ENCODE data around the gene TVP23C. TPM values are rescaled to one million over a fixed set of nuclear protein-coding genes. Genes with fewer than 3 reads are reported as not detected.
"Not testable (repeated sequence)": the region's sequence is repeated elsewhere in the genome, so short reads cannot be mapped to it uniquely, and the experiment has no call there.

Gene TVP23C
- total RNA-seq, 1 experiment from 2014 or later, result 16.9 TPM

DNA sequence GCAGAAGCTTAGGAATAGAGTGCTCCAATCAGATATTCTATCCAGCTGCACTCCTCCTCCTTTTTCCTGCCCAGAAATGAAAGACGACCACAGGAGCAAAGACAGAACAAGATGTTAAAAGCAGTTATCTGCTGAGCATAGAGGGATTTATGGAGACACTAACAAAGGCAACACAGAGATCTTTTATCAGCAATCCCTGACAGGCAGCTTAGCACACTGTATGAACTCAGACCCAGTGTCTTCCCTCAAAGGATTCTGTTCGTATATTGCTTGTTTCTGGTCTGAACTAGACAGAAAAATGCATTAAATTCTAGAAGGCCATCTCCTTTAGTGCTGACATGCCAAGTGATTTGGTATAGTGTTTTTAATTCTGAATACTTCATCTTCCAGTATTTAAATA, 16.7 kb downstream of the TVP23C start:
- not testable (repeated sequence) for H4K91ac ChIP-seq (ENCODE audit: insufficient read length, low read depth, low read length); H4K8ac ChIP-seq (replicated peaks; ENCODE audit: insufficient read length, low read depth, low read length); H2BK20ac ChIP-seq (ENCODE audit: low read depth, low read length, poor library complexity, severe bottlenecking); H2BK5ac ChIP-seq (ENCODE audit: insufficient read length, low read length); DNase-seq; H3K4ac ChIP-seq (ENCODE audit: low read depth, low read length); H4K5ac ChIP-seq (ENCODE audit: insufficient read length, low read depth, low read length); H3K4me1 ChIP-seq (ENCODE audit: insufficient read depth, low read length); H3K27ac ChIP-seq (ENCODE audit: insufficient read length, low read depth, low read length); H3K4me2 ChIP-seq (ENCODE audit: insufficient read depth, insufficient read length, low read length); H2AK5ac ChIP-seq (ENCODE audit: insufficient read length, low read length); H3K27me3 ChIP-seq (ENCODE audit: insufficient read depth, low read length); H3K56ac ChIP-seq (ENCODE audit: insufficient read length, low read depth, low read length); H3K9ac ChIP-seq (ENCODE audit: extremely low read depth, insufficient read length, low read length); H3K4me1 Mint-ChIP-seq; H2BK12ac ChIP-seq (ENCODE audit: insufficient read length, low read depth, low read length); H3K27me3 Mint-ChIP-seq (ENCODE audit: low read depth); H3T11ph ChIP-seq (ENCODE audit: low read length); H2AFZ ChIP-seq (ENCODE audit: low read length); H3K79me1 ChIP-seq (ENCODE audit: insufficient read depth, low read depth, low read length, poor library complexity, severe bottlenecking); H2BK15ac ChIP-seq (ENCODE audit: low read depth, low read length); H3K18ac ChIP-seq (ENCODE audit: insufficient read length, low read depth, low read length); H3K23ac ChIP-seq (ENCODE audit: insufficient read length, low read depth, low read length); H4K20me1 ChIP-seq (ENCODE audit: control insufficient read depth, insufficient read depth, insufficient read length); H3K23me2 ChIP-seq (ENCODE audit: insufficient read length, low read depth, low read length, poor library complexity, severe bottlenecking); H3K27ac Mint-ChIP-seq; H3K4me3 Mint-ChIP-seq; H3K14ac ChIP-seq (ENCODE audit: insufficient read depth, low read length); H2BK120ac ChIP-seq (ENCODE audit: low read depth, low read length, poor library complexity, severe bottlenecking); H3K9me3 ChIP-seq (ENCODE audit: control insufficient read depth, low read depth, low read length); H3K9me3 Mint-ChIP-seq; H3K79me2 ChIP-seq (ENCODE audit: insufficient read depth, low read length)
- no CpG with 5 or more reads among the region's 2 CpGs for WGBS (ENCODE audit: extremely low coverage, insufficient read length, low lambda C conversion rate)
- peaks cover 13 to 45% (median 44%) of the 10 kb centered on the region in 3 experiments; a peak in 6 of 7 replicates for H3K36me3 Mint-ChIP-seq (ENCODE audit: insufficient read depth in 1 of 3, low read depth in 3 of 3)

DNA sequence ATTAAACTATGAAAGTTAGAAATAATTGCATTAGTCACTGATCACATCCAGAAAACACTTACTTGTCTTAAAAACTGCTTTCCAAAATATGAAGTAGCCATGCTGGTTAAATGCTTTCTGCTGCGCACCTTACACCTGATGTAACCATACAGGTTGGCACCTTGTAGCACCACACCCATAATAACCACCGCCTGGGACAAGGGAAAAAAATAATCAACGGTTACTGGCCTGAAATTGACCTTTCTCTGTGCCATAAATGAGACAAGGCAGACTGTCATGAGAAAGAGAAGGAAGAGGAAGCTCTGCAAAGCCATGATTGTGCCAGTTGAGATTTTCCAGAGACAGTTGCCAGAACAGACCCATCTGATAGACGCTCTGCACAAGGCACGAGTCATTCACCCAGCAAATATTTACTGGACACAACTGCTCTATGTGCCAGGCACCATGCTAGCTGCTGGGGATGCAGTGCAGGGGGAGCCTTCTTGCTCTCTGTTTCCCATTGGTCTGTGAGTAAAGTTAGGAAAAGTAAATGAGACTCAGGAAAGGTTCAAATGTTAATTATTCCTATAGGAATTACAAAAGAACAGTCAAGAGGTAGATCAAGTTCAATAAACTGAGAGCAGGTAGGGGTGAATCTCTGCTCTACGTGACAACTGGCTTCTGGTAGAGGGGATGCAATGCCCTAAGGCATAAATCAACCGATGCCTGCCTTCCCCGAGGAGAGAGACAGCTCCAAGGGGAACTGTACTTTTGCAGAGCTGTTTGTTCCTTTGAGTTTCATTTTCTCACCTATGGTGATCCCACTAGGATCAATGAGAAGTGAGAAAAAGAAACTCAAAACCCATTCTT, 22.7 kb downstream of the TVP23C start:
- H3K79me1 ChIP-seq (ENCODE audit: insufficient read depth, low read depth, low read length, poor library complexity, severe bottlenecking); H3K27me3 ChIP-seq (ENCODE audit: insufficient read depth, low read length); H3K56ac ChIP-seq (ENCODE audit: insufficient read length, low read depth, low read length); H2BK20ac ChIP-seq (ENCODE audit: low read depth, low read length, poor library complexity, severe bottlenecking); H2AK5ac ChIP-seq (ENCODE audit: insufficient read length, low read length); H3K4me2 ChIP-seq (ENCODE audit: insufficient read depth, insufficient read length, low read length); H4K91ac ChIP-seq (ENCODE audit: insufficient read length, low read depth, low read length); H3K9me3 ChIP-seq (ENCODE audit: control insufficient read depth, low read depth, low read length); DNase-seq; H3K14ac ChIP-seq (ENCODE audit: insufficient read depth, low read length); H2BK5ac ChIP-seq (ENCODE audit: insufficient read length, low read length); H4K20me1 ChIP-seq (ENCODE audit: control insufficient read depth, insufficient read depth, insufficient read length); H3K27me3 Mint-ChIP-seq (ENCODE audit: low read depth); H4K5ac ChIP-seq (ENCODE audit: insufficient read length, low read depth, low read length); H3K79me2 ChIP-seq (ENCODE audit: insufficient read depth, low read length); H2BK12ac ChIP-seq (ENCODE audit: insufficient read length, low read depth, low read length); H3K23me2 ChIP-seq (ENCODE audit: insufficient read length, low read depth, low read length, poor library complexity, severe bottlenecking); H3K27ac Mint-ChIP-seq; H3K27ac ChIP-seq (ENCODE audit: insufficient read length, low read depth, low read length); H3K4me1 ChIP-seq (ENCODE audit: insufficient read depth, low read length); H3K9ac ChIP-seq (ENCODE audit: extremely low read depth, insufficient read length, low read length); H2BK15ac ChIP-seq (ENCODE audit: low read depth, low read length); H3K23ac ChIP-seq (ENCODE audit: insufficient read length, low read depth, low read length); H3K9me3 Mint-ChIP-seq; H3K4me3 Mint-ChIP-seq; H3K18ac ChIP-seq (ENCODE audit: insufficient read length, low read depth, low read length); H3T11ph ChIP-seq (ENCODE audit: low read length); H4K8ac ChIP-seq (replicated peaks; ENCODE audit: insufficient read length, low read depth, low read length); H2AFZ ChIP-seq (ENCODE audit: low read length); H2BK120ac ChIP-seq (ENCODE audit: low read depth, low read length, poor library complexity, severe bottlenecking); H3K4ac ChIP-seq (ENCODE audit: low read depth, low read length): not testable (repeated sequence)
- Mint-ChIP-seq H3K36me3 (ENCODE audit: insufficient read depth in 1 of 3, low read depth in 3 of 3) (peaks cover 21 to 49% (median 47%) of the 10 kb centered on the region in 3 experiments; a peak in 6 of 7 replicates), H3K4me1 (peaks cover 5 to 10% of the 10 kb centered on the region in 2 experiments; a peak in 3 of 4 replicates)
- no CpG with 5 or more reads among the region's 8 CpGs for WGBS (ENCODE audit: extremely low coverage, insufficient read length, low lambda C conversion rate)

All from H9 (cell line).